ENCODE results near the gene BHLHA15.
A peak's percentile ranks its signal among the peaks of the same experiment; 100 is the strongest.

DNA sequence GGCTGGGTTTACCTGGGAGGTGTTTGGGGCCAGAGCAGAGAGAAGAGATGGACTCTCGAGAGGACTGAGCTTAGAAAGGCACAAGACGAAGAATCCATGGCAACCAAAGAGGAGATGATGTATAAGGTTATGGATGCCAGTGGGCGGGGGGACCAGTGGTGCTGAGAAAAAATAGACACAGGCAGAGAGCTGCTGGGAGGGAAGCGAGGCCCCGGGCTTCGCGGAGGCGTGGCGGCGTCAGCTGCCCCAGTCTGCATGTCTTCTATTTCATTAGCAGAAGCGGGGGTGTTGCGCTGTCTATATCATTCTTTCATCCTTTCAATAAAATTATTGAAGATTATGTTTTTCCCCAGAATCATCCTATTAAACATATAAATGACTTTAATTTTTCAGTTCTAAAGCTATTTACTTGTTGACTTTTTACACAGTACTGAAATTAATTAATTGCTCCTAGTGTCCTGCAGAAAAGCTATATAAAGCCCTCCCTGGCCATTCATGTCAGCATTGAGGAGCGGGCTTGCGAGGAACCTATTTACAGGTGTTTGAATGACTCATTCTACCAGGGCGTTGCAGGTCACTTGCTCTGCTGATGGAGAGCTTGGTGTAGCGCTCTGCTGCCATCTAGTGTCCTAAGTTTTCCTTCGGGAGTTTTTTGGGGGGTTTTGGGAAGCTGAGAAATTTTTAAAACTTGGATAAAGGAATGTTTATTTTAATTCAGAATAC lies 42.9 kb upstream of the BHLHA15 start:
- TF ChIP-seq, protein P1, sequence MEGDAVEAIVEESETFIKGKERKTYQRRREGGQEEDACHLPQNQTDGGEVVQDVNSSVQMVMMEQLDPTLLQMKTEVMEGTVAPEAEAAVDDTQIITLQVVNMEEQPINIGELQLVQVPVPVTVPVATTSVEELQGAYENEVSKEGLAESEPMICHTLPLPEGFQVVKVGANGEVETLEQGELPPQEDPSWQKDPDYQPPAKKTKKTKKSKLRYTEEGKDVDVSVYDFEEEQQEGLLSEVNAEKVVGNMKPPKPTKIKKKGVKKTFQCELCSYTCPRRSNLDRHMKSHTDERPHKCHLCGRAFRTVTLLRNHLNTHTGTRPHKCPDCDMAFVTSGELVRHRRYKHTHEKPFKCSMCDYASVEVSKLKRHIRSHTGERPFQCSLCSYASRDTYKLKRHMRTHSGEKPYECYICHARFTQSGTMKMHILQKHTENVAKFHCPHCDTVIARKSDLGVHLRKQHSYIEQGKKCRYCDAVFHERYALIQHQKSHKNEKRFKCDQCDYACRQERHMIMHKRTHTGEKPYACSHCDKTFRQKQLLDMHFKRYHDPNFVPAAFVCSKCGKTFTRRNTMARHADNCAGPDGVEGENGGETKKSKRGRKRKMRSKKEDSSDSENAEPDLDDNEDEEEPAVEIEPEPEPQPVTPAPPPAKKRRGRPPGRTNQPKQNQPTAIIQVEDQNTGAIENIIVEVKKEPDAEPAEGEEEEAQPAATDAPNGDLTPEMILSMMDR (conservative IDR thresholded peaks at IDR 0.05 in 1 of 2, IDR thresholded peaks at IDR 0.05 in 1 of 2; ENCODE audit: extremely low read depth in 1 of 2, insufficient read depth in 1 of 2, low read depth in 1 of 2, low read length in 2 of 2), result peak; percentile 63 to 84
- no peak for TF ChIP-seq EZH2 (IDR thresholded peaks at IDR 0.05; ENCODE audit: borderline replicate concordance, low read length)
